SK-N-SH (cell line): ENCODE measurements around the gene JMJD8. TPM values are rescaled to one million over a fixed set of nuclear protein-coding genes. Genes with fewer than 3 reads are reported as not detected.

Experiments used
- CTCF ChIA-PET: fragments of 300-600, 350-600 bp; formaldehyde crosslinking; extraction: SDS; loops from one replicate; lab custom pipeline; 2021; lab: Yijun Ruan, JAX
- POLR2A ChIA-PET: fragments of 350-600 bp; sonication (Branson Sonifier 250); formaldehyde crosslinking; extraction: SDS; loops from one replicate; lab custom pipeline; 2020; ENCODE audit warnings: antibody characterized with exemption, inconsistent platforms; lab: Yijun Ruan, JAX
- DNase-seq: peaks from one replicate; pipeline ENCODE4 v3.0.0; 2012
- H2AFZ ChIP-seq: fragments of 200-600 bp; sonication (generic); 2 replicates; pipeline ENCODE4 v1.8.1; 2016; ENCODE audit warnings: antibody characterized with exemption, mild to moderate bottlenecking, low read depth
- H3F3A ChIP-seq: fragments of 200-600 bp; sonication (generic); replicated peaks from 2 replicates; pipeline ENCODE3; 2016; ENCODE audit warnings: antibody characterized with exemption, mild to moderate bottlenecking; ENCODE audit not compliant: insufficient read depth
- H3K27ac ChIP-seq, 2 experiments: fragments of 200-500 bp in 1 of 2; fragments of 200-600 bp in 1 of 2; sonication (Bioruptor generic) in 1 of 2; sonication (generic), shearing (Covaris generic) in 1 of 2; 2 replicates each; pipeline versions ENCODE4 v1.5.1 to v1.6.1; 2014 to 2016; ENCODE audit warnings: low read depth in 2 of 2, inconsistent platforms in 1 of 2, low read length in 1 of 2, mild to moderate bottlenecking in 1 of 2, mixed read lengths in 1 of 2
- H3K27me3 ChIP-seq: fragments of 200-600 bp; sonication (generic), shearing (Covaris generic); 2 replicates; pipeline ENCODE4 v1.6.1; 2016; ENCODE audit warnings: mixed run types; ENCODE audit not compliant: insufficient read depth
- H3K36me3 ChIP-seq, 2 experiments: fragments of 200-500 bp in 1 of 2; fragments of 200-600 bp in 1 of 2; sonication (Bioruptor generic) in 1 of 2; sonication (generic) in 1 of 2; replicated peaks in 1 of 2; 2 replicates each; pipeline versions ENCODE3 to v1.5.1; 2014 to 2016; ENCODE audit warnings: low read length in 1 of 2, mild to moderate bottlenecking in 1 of 2; ENCODE audit not compliant: insufficient read depth in 2 of 2, control insufficient read depth in 1 of 2
- H3K4me1 ChIP-seq, 2 experiments: fragments of 200-500 bp in 1 of 2; fragments of 200-600 bp in 1 of 2; sonication (Bioruptor generic) in 1 of 2; sonication (generic), shearing (Covaris generic) in 1 of 2; 2 replicates each; pipeline versions ENCODE4 v1.5.1 to v1.6.1; 2014 to 2016; ENCODE audit warnings: low read depth in 1 of 2, low read length in 1 of 2, mixed run types in 1 of 2; ENCODE audit not compliant: insufficient read depth in 2 of 2, control insufficient read depth in 1 of 2
- H3K4me2 ChIP-seq: fragments of 200-600 bp; sonication (generic), shearing (Covaris generic); 2 replicates; pipeline ENCODE4 v1.6.1; 2017; ENCODE audit warnings: mixed run types
- H3K4me3 ChIP-seq, 2 experiments: fragments of 200-500 bp in 1 of 2; fragments of 200-600 bp in 1 of 2; sonication (Bioruptor generic) in 1 of 2; sonication (generic), shearing (Covaris generic) in 1 of 2; 2 replicates each; pipeline versions ENCODE4 v1.5.1 to v1.8.1; 2014 to 2016; ENCODE audit warnings: low read depth in 2 of 2, inconsistent platforms in 1 of 2, low read length in 1 of 2, mild to moderate bottlenecking in 1 of 2, mixed read lengths in 1 of 2, moderate library complexity in 1 of 2
- H3K79me2 ChIP-seq: fragments of 200-600 bp; sonication (generic); 2 replicates; pipeline ENCODE4 v1.8.1; 2017; ENCODE audit warnings: mild to moderate bottlenecking; ENCODE audit not compliant: insufficient read depth
- H3K9ac ChIP-seq: fragments of 200-600 bp; sonication (generic); 2 replicates; pipeline ENCODE4 v1.6.1; 2017; ENCODE audit warnings: mixed run types
- H3K9me2 ChIP-seq: fragments of 200-600 bp; sonication (generic); 2 replicates; pipeline ENCODE4 v1.6.1; 2017; ENCODE audit warnings: mixed run types
- H3K9me3 ChIP-seq: fragments of 200-600 bp; sonication (generic); 2 replicates; pipeline ENCODE4 v1.6.1; 2017; ENCODE audit warnings: mixed run types, mild to moderate bottlenecking, moderate library complexity
- H4K20me1 ChIP-seq: fragments of 200-600 bp; sonication (generic); 2 replicates; pipeline ENCODE4 v1.6.1; 2017; ENCODE audit warnings: mild to moderate bottlenecking, mixed run types; ENCODE audit not compliant: insufficient read depth
- MEF2A ChIP-seq: IDR thresholded peaks from 2 replicates; pipeline ENCODE4 v1.4.0; 2012; ENCODE audit warnings: low read depth, borderline replicate concordance
- MXI1 ChIP-seq: IDR thresholded peaks from 2 replicates; pipeline ENCODE4 v1.6.1; 2012; ENCODE audit warnings: mild to moderate bottlenecking, low read depth, low read length, improper control_type of control experiment
- NFIC ChIP-seq: IDR thresholded peaks from 2 replicates; pipeline ENCODE4 v1.4.0; 2012; ENCODE audit warnings: borderline replicate concordance
- PBX3 ChIP-seq: IDR thresholded peaks from 2 replicates; pipeline ENCODE4; 2012
- SMC3 ChIP-seq: IDR thresholded peaks from 2 replicates; pipeline ENCODE4 v1.6.1; 2012; ENCODE audit warnings: low read depth, low read length, improper control_type of control experiment
- WGBS: methylation state at CpG from one replicate; pipeline ENCODE4 v1.1.6; 2017; ENCODE audit warnings: low lambda C conversion rate; 5-methylcytosine and 5-hydroxymethylcytosine counted together
- polyA plus RNA-seq, 3 experiments: library from polyadenylated mRNA; depleted of rRNA; stranded (reverse); fragments of >200 nt; gene quantifications; 2 replicates each; pipeline ENCODE4 v1.2.3, GENCODE V29; 2012
- TF ChIP-seq, protein P1 (sequence below): fragments of 200-600 bp; sonication (generic); IDR thresholded peaks from 2 replicates; pipeline ENCODE4 v1.6.1; 2017; ENCODE audit warnings: antibody characterized with exemption, mild to moderate bottlenecking, moderate library complexity

JMJD8 gene
- polyA plus RNA-seq, 1 of the 3 experiments (the other 2 are of a cell fraction) = 67.0 TPM

GRCh38 chr16:718922-719321 is 34.8 kb upstream of the JMJD8 start:
- 0 out of 2 replicates have a peak overlapping the region, but pooled peaks have one; percentile 4 for H3K4me2 ChIP-seq
- H3K9me2 ChIP-seq = no peaks in the 10 kb centered on the region
- peaks cover 24% of the 10 kb centered on the region; the same call in 1 of the 2 replicates for H4K20me1 ChIP-seq
- peak overlapping the region in 1 of 2 experiments; percentile 99; a peak in 2 of 4 replicates for H3K27ac ChIP-seq
- no peak overlapping the region for H2AFZ ChIP-seq
- TF ChIP-seq SMC3 = no peak
- no peak for TF ChIP-seq MXI1
- TF ChIP-seq PBX3 = no peak
- TF ChIP-seq, protein P1, sequence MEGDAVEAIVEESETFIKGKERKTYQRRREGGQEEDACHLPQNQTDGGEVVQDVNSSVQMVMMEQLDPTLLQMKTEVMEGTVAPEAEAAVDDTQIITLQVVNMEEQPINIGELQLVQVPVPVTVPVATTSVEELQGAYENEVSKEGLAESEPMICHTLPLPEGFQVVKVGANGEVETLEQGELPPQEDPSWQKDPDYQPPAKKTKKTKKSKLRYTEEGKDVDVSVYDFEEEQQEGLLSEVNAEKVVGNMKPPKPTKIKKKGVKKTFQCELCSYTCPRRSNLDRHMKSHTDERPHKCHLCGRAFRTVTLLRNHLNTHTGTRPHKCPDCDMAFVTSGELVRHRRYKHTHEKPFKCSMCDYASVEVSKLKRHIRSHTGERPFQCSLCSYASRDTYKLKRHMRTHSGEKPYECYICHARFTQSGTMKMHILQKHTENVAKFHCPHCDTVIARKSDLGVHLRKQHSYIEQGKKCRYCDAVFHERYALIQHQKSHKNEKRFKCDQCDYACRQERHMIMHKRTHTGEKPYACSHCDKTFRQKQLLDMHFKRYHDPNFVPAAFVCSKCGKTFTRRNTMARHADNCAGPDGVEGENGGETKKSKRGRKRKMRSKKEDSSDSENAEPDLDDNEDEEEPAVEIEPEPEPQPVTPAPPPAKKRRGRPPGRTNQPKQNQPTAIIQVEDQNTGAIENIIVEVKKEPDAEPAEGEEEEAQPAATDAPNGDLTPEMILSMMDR = no peak
- no peak for TF ChIP-seq MEF2A
- no peaks in the 10 kb centered on the region for H3K9me3 ChIP-seq
- H3K36me3 ChIP-seq = peaks cover 0 to 6% of the 10 kb centered on the region in 2 experiments
- DNase-seq = no peak
- WGBS = 90% methylated on average over 6 of the region's 6 CpGs
- ChIA-PET CTCF (interaction anchor here (0.6 to 22.4 kb wide), 6 partner anchors 6 to 67 kb away, joined by 3 to 358 read pairs (median 26); partner anchors contain the start of genes ANTKMT, CCDC78, CIAO3 and FBXL16), POLR2A (interaction anchor here (0.9 to 3.8 kb wide), 3 partner anchors 10 to 64 kb away, joined by 3 to 19 read pairs (median 16); no protein-coding TSS in a partner anchor)
- H3K79me2 ChIP-seq = peaks cover 2% of the 10 kb centered on the region; the same call in 1 of the 2 replicates
- peaks cover 14% of the 10 kb centered on the region for H3F3A ChIP-seq
- no peak overlapping the region for H3K9ac ChIP-seq
- H3K4me3 ChIP-seq = no peak overlapping the region
- H3K27me3 ChIP-seq = no peaks in the 10 kb centered on the region
- H3K4me1 ChIP-seq = peaks cover 12 to 53% of the 10 kb centered on the region in 2 experiments; a peak in 3 of 4 replicates

GRCh38 chr16:718389-718788 is 34.3 kb upstream of the JMJD8 start:
- Histone ChIP-seq H3K4me1 (peaks cover 12 to 53% of the 10 kb centered on the region in 2 experiments; a peak in 3 of 4 replicates), H3K36me3 (peaks cover 0 to 6% of the 10 kb centered on the region in 2 experiments), H4K20me1 (peaks cover 24% of the 10 kb centered on the region; the same call in 1 of the 2 replicates), H3F3A (peaks cover 14% of the 10 kb centered on the region), H3K4me3 (no peak overlapping the region), H3K9ac (no peak overlapping the region), H3K9me2 (no peaks in the 10 kb centered on the region), H3K27me3 (no peaks in the 10 kb centered on the region), H3K9me3 (no peaks in the 10 kb centered on the region), H3K27ac (peak overlapping the region in 1 of 2 experiments; percentile 99; a peak in 1 of 4 replicates), H3K4me2 (no peak overlapping the region), H3K79me2 (peaks cover 2% of the 10 kb centered on the region; the same call in 1 of the 2 replicates), H2AFZ (no peak overlapping the region)
- no peak for TF ChIP-seq NFIC
- no peak for DNase-seq
- ChIA-PET CTCF (interaction anchor here (0.6 to 22.4 kb wide), 6 partner anchors 5 to 67 kb away, joined by 3 to 358 read pairs (median 26); partner anchors contain the start of genes ANTKMT, CCDC78, CIAO3 and FBXL16), POLR2A (interaction anchor here (3.8 kb wide), 1 partner anchor 9 kb away, joined by 19 read pairs; no protein-coding TSS in a partner anchor)
- WGBS = 93% methylated on average over 8 of the region's 9 CpGs
